ENCODE results near the gene DDX20.

The DDX20 gene

GRCh38 chr1:111793923-111794322, 38.2 kb downstream of the DDX20 start:
- TF ChIP-seq POLR2AphosphoS5 (IDR thresholded peaks at IDR 0.05; ENCODE audit: low read depth, low read length) (no peak), FOXP2 (optimal IDR thresholded peaks at IDR 0.05; ENCODE audit: borderline replicate concordance, extremely low read depth, extremely low read length, insufficient read depth) (no peak), TAF1 (IDR thresholded peaks at IDR 0.05; ENCODE audit: borderline replicate concordance, insufficient read depth, low read length) (no peak), SIN3A (IDR thresholded peaks at IDR 0.05; ENCODE audit: borderline replicate concordance, insufficient read depth, low read length) (no peak), REST (IDR thresholded peaks at IDR 0.05; ENCODE audit: insufficient read depth in 1 of 2, low read depth in 2 of 2, low read length in 2 of 2) (no peak)

- no peak for TF ChIP-seq TAF1 (IDR thresholded peaks at IDR 0.05; ENCODE audit: borderline replicate concordance, insufficient read depth, low read length)
- TF ChIP-seq FOXP2 (optimal IDR thresholded peaks at IDR 0.05; ENCODE audit: borderline replicate concordance, extremely low read depth, extremely low read length, insufficient read depth), result no peak
- no peak for TF ChIP-seq REST (IDR thresholded peaks at IDR 0.05; ENCODE audit: insufficient read depth in 1 of 2, low read depth in 2 of 2, low read length in 2 of 2)
- TF ChIP-seq POLR2AphosphoS5 (IDR thresholded peaks at IDR 0.05; ENCODE audit: low read depth, low read length), result no peak
- no peak for TF ChIP-seq SIN3A (IDR thresholded peaks at IDR 0.05; ENCODE audit: borderline replicate concordance, insufficient read depth, low read length)
Measured at GRCh38 chr1:111795401-111795800, 39.7 kb downstream of the DDX20 start.

- TF ChIP-seq TAF1 (IDR thresholded peaks at IDR 0.05; ENCODE audit: borderline replicate concordance, insufficient read depth, low read length) (no peak), REST (IDR thresholded peaks at IDR 0.05; ENCODE audit: insufficient read depth in 1 of 2, low read depth in 2 of 2, low read length in 2 of 2) (no peak), FOXP2 (optimal IDR thresholded peaks at IDR 0.05; ENCODE audit: borderline replicate concordance, extremely low read depth, extremely low read length, insufficient read depth) (no peak)
Measured at GRCh38 chr1:111798580-111798979, 42.9 kb downstream of the DDX20 start.

GRCh38 chr1:111801071-111801850, 45.6 kb downstream of the DDX20 start:
- TF ChIP-seq POLR2AphosphoS5 (IDR thresholded peaks at IDR 0.05; ENCODE audit: low read depth, low read length) (no peak), TAF1 (IDR thresholded peaks at IDR 0.05; ENCODE audit: borderline replicate concordance, insufficient read depth, low read length) (no peak), FOXP2 (optimal IDR thresholded peaks at IDR 0.05; ENCODE audit: borderline replicate concordance, extremely low read depth, extremely low read length, insufficient read depth) (no peak), SIN3A (IDR thresholded peaks at IDR 0.05; ENCODE audit: borderline replicate concordance, insufficient read depth, low read length) (no peak), REST (IDR thresholded peaks at IDR 0.05; ENCODE audit: insufficient read depth in 1 of 2, low read depth in 2 of 2, low read length in 2 of 2) (no peak)
